SJSA1 (cell line): ENCODE measurements around the gene ZHX3. TPM values are rescaled to one million over a fixed set of nuclear protein-coding genes. Genes with fewer than 3 reads are reported as not detected.

Experiments used
- DNase-seq, 2 experiments: peaks; one replicate each; pipeline ENCODE4 v3.0.0-alpha.2; 2015 to 2020; ENCODE audit warnings: low spot score in 2 of 2, low read depth in 1 of 2
- H3K27ac ChIP-seq: fragments of 250-450 bp; sonication (Bioruptor Pico); 2 replicates; pipeline ENCODE4 v1.5.1; 2020; ENCODE audit warnings: mild to moderate bottlenecking, moderate library complexity
- H3K27me3 ChIP-seq: fragments of 250-450 bp; sonication (Bioruptor Pico); replicated peaks from 2 replicates; pipeline ENCODE4 v1.5.1; 2020; ENCODE audit warnings: mild to moderate bottlenecking, moderate library complexity
- H3K36me3 ChIP-seq: fragments of 250-450 bp; sonication (Bioruptor Pico); 2 replicates; pipeline ENCODE4 v1.5.1; 2020; ENCODE audit warnings: mild to moderate bottlenecking
- H3K4me1 ChIP-seq: fragments of 250-450 bp; sonication (Bioruptor Pico); replicated peaks from 2 replicates; pipeline ENCODE4 v1.6.1; 2021; ENCODE audit warnings: mild to moderate bottlenecking
- H3K4me3 ChIP-seq: fragments of 250-450 bp; sonication (Bioruptor Pico); 2 replicates; pipeline ENCODE4 v1.5.1; 2020; ENCODE audit warnings: mild to moderate bottlenecking
- H3K9me3 ChIP-seq: fragments of 250-450 bp; sonication (Bioruptor Pico); replicated peaks from 2 replicates; pipeline ENCODE4 v1.5.1; 2020; ENCODE audit warnings: mild to moderate bottlenecking
- total RNA-seq: library from RNA; depleted of rRNA; stranded (reverse); fragments of >200 nt; shearing (Covaris generic); gene quantifications from 2 replicates; pipeline ENCODE4 v1.2.3, GENCODE V29; 2014

The ZHX3 gene
- total RNA-seq, 1 experiment from 2014 or later, result 19.3 TPM

DNA sequence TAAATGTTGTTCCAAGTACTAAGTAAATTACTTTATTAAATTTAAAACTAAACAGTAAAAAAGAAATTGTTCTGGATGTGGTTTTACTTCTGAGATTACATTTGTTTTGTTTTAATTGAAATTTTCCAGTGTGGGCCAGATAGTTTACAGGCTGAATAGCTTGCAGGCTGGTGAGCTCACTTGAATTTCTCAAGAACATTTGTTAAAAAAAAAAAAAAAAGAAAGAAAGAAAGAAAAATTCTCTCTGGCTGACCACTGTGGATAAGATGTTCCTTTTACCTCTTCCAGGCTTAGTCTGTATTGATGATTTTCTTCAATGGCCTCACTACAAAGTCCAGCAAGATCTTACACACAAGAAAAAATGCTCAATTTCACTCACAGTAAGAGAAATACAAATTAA lies 94.8 kb downstream of the ZHX3 start:
- no peak overlapping the region for H3K27ac ChIP-seq
- H3K36me3 ChIP-seq, result no peaks in the 10 kb centered on the region
- H3K4me1 ChIP-seq, result no peaks in the 10 kb centered on the region; the same call in 1 of the 2 replicates
- H3K27me3 ChIP-seq, result no peaks in the 10 kb centered on the region
- H3K4me3 ChIP-seq, result no peak overlapping the region
- H3K9me3 ChIP-seq, result no peaks in the 10 kb centered on the region
- no peak for DNase-seq

DNA sequence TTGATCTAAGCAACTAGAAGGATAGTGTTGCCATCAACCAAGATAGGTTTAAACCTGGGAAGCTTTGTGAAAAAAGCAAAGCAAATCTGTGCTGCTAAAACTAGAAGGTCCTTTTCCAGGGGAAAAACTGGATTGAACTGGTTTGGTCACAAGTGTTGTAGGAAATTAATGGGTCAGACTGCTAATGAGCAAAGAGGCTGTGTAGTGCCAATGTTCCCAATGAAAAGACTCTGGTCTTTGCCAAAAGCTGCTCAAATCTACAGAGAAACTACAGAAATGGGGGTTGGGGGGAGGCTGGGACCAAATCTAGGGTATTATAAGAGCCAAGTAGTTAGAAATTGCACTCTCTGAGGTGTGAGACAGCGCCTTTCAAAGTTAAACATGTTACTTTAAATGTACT lies 95.2 kb downstream of the ZHX3 start:
- Histone ChIP-seq H3K4me1 (no peaks in the 10 kb centered on the region; the same call in 1 of the 2 replicates), H3K27me3 (no peaks in the 10 kb centered on the region), H3K4me3 (no peak overlapping the region), H3K9me3 (no peaks in the 10 kb centered on the region), H3K36me3 (no peaks in the 10 kb centered on the region), H3K27ac (no peak overlapping the region)
- no peak for DNase-seq

DNA sequence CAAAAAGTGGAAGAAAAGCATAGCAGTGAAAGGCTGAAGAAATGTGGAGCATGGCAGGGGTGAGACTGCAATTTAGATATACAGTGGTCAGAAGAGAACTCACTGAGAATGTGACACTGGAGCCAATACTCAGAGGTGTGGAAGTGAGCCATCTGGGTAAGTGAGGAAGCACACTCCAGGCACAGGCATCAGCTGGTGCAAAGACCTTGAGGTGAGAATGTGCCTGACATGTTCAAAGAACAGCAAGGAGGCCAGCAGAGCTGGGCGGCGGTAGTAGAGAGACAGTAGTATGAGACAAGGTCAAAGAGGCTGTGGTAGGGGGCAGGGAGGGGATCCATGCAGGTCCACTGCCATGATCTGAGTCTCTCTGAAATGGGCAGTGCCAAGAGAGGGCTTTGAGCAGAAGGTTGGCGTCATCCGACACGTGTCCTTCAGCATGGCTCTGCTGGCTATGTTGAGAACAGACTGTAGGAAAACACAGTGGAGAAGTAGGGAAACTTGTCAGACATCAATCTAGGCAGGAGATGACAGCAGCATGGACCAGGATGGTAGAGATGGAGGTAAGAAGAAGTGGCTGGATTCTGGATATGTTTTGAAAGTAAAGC lies 95.8 kb downstream of the ZHX3 start:
- no peaks in the 10 kb centered on the region for H3K36me3 ChIP-seq
- no peak for DNase-seq
- H3K4me3 ChIP-seq, result no peak overlapping the region
- no peak overlapping the region for H3K27ac ChIP-seq
- no peaks in the 10 kb centered on the region for H3K27me3 ChIP-seq
- no peaks in the 10 kb centered on the region for H3K9me3 ChIP-seq
- H3K4me1 ChIP-seq, result no peaks in the 10 kb centered on the region; the same call in 1 of the 2 replicates

DNA sequence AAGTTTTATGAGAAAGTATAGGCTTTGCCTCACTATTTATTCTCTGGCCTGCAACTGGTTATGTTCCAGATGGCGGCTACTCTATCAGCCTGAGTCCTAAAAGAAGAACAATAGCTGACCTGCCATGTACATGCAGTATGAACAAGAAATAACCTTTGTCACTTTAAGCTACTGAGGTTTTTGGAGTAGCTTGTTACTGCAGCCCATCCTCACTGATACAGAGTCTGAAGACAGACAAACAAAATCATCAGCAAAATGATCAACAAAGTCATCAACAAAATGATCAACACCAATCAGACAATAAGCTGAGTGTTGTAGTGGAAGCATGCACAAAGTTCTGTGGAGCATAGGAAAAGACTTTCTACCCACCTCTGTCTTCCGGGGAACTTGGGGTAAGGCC lies 97.7 kb downstream of the ZHX3 start:
- H3K27ac ChIP-seq, result no peak overlapping the region
- H3K9me3 ChIP-seq, result no peaks in the 10 kb centered on the region
- DNase-seq, result no peak
- H3K4me1 ChIP-seq, result no peaks in the 10 kb centered on the region; the same call in 1 of the 2 replicates
- H3K27me3 ChIP-seq, result no peaks in the 10 kb centered on the region
- no peaks in the 10 kb centered on the region for H3K36me3 ChIP-seq
- no peak overlapping the region for H3K4me3 ChIP-seq

DNA sequence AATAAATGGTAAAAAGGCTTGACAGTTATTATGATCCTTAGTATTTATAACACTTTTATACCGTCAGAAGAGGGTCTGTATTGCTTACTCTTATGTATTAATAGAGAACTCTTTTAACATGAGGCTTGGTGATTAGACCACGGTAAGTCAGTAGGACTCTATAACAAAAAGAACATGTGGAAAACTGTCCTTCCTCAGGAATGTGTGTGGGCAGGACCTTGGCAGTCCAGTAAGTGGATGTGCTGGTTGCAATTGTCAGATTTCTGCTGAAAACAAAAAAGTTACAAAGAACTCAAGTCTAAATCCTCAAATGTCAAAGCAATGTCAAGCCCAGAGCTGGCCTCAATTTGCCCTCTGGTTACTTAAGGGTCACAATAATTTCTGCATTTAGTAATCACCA lies 99.1 kb downstream of the ZHX3 start:
- H3K36me3 ChIP-seq, result no peaks in the 10 kb centered on the region
- H3K9me3 ChIP-seq, result no peaks in the 10 kb centered on the region
- no peaks in the 10 kb centered on the region; the same call in none of the 2 replicates for H3K4me1 ChIP-seq
- no peaks in the 10 kb centered on the region for H3K27me3 ChIP-seq
- DNase-seq, result no peak
- H3K27ac ChIP-seq, result no peak overlapping the region
- no peak overlapping the region for H3K4me3 ChIP-seq

DNA sequence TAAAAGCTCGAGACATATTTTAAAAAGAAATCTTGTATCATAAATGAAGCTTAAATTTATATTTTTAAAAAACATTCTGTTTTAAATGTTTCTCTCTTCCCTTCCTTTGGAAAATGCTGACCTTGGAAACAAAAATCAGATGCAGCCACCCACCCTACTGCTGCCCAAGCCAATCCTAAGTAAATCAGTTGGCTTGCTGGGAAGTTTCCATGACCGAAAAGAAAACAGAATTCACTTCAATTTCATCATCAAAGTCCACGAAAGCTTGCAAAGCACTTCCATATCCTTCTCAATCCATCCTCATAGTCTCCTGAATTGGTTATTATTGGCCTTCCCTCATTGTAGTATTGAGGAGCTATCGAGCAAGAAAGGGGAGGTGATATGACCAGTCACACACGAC lies 100.1 kb downstream of the ZHX3 start:
- H3K36me3 ChIP-seq, result no peaks in the 10 kb centered on the region
- H3K4me3 ChIP-seq, result no peak overlapping the region
- no peaks in the 10 kb centered on the region for H3K27me3 ChIP-seq
- H3K9me3 ChIP-seq, result no peaks in the 10 kb centered on the region
- H3K27ac ChIP-seq, result no peak overlapping the region
- H3K4me1 ChIP-seq, result peaks cover 7% of the 10 kb centered on the region
- DNase-seq, result no peak

DNA sequence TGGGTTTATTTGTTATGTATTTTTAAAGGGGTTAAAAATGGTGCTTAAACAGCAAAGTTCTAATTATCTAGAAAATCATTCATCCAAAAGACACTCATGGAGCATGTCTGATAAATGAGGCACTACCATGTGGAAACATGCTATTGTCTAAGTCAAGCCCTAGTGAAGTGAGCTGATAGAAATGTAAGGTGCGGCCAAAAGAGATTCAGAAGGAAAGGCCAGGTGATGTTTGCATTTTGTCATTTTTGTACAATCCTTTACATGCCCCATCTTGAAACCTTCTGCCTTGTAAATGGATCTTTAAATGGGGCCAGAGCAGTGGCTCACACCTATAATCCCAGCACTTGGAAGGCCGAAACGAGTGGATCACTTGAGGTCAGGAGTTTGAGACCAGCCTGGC lies 102.9 kb downstream of the ZHX3 start:
- H3K27ac ChIP-seq, result no peak overlapping the region
- no peaks in the 10 kb centered on the region for H3K9me3 ChIP-seq
- no peak overlapping the region for H3K4me3 ChIP-seq
- no peak for DNase-seq
- no peaks in the 10 kb centered on the region for H3K27me3 ChIP-seq
- peaks cover 7% of the 10 kb centered on the region for H3K4me1 ChIP-seq
- no peaks in the 10 kb centered on the region for H3K36me3 ChIP-seq

DNA sequence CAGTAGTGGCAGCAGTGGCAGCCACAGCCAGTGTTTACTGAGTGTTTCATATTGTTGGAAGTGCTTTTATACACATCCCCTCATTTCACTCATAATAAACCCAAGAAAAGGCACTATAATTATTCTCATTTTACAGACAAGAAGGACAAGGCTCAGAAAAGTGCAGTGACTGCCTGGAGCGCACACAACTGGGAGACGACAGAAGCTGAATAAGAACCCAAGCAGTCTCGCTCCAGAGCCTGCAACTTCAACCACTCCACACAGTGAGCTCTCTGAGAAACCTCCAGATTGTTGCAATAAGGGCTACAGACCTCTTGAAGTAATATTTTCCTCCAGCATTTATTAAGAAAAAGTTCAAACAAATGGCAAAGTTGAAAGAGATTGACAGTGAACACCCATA lies 103.3 kb downstream of the ZHX3 start:
- Histone ChIP-seq H3K4me3 (no peak overlapping the region), H3K9me3 (no peaks in the 10 kb centered on the region), H3K36me3 (no peaks in the 10 kb centered on the region), H3K27me3 (no peaks in the 10 kb centered on the region), H3K4me1 (peaks cover 7% of the 10 kb centered on the region), H3K27ac (no peak overlapping the region)
- DNase-seq, result no peak

DNA sequence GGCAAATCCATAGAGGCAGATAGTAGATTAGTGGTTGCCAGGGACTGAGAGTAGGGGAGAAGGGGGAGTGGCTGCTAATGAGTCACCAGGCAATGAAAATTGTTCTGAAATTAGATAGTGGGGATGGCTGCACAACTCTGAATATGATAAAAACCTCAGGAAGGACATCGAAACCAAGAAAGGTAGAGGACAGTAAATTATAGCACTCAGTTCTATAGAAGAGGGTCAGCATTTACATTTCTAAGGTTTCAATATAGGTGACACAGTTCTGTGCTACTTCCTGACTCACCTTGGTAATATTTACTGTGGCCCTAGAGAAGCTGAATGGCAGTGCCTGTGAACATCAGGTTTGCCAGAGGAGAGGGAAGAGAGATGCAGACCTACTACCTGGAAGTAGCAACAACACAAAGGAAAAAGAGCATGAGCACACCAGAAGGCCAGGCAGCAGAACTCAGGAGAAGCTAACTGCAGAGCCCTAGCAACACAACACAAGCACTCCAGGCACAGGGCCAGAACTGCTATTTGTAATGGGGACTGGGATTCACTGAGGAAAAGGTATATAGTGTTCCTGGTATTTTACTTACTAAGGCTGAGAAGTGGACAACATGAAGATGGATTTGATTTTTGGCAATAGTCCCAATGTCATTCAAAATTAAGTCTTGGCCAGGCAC lies 104.2 kb downstream of the ZHX3 start:
- Histone ChIP-seq H3K27me3 (no peaks in the 10 kb centered on the region), H3K9me3 (no peaks in the 10 kb centered on the region), H3K4me1 (peaks cover 7% of the 10 kb centered on the region), H3K36me3 (no peaks in the 10 kb centered on the region), H3K4me3 (no peak overlapping the region), H3K27ac (no peak overlapping the region)
- no peak for DNase-seq

DNA sequence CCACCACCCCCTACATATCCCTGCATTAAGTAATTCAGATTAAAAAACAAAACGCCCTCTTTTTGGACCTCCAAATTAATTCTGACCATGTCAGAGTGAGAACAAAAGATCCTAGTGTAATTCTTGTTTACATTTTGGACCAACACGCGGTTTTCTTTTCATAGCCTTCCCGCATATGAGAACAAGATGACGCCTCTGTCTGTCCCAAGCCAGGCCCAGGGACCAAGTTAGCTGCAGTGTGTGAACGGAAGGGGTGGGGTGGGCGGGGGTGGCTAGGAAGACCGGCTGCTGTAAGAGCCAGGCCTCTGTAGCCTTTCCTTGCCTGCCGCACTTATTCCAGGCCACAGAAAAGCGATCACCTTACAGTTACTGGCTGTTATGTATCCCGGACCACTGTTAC lies 112.2 kb downstream of the ZHX3 start:
- DNase-seq, result no peak
- Histone ChIP-seq H3K36me3 (peaks cover 30% of the 10 kb centered on the region), H3K4me1 (peaks cover 16% of the 10 kb centered on the region), H3K27me3 (no peaks in the 10 kb centered on the region), H3K9me3 (no peaks in the 10 kb centered on the region), H3K27ac (no peak overlapping the region), H3K4me3 (no peak overlapping the region)

DNA sequence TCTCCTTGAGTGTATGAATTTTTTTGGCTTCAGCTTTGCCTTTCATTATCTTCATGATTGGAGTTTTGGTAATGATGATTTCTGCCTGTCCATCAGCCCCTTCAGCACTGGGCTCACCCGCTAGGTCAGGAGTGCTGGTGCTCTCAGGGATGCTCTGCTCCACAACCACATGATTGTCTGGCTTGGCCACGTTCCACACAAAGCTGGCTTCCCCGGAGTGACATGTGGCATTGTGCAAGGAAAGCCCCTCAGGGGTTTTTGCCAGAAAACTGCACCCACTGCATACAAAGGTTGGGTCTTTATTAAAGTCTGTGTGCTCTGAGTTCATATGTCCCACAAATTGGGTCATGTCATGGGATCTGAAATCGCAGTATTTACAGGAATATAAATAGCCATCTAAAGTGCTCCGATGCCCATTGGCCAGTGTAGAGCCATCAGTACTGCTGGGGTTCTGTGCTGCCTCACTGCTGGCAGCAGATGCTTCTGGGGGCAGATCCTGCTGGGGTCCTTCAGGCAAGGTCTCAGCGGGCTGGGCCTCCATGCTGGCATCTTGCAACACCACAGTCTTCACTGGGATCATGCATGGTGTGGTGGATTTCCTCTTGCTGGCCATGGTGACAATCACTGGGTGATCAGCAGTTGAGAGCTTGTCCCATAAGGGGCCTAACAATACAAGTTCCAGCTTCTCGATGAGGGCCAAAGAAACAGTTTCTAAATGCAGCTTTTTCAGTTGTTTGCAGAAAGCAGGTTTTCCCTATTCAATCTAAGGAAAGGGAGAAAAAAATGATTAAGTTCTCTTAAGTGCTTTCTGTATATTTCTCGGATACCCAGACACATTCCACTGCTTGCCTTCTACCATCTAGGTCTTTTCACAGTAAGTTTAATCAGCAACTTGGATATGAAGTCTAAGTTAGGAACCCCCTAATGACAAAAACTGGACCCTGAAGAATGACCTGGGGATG lies 112.9 kb downstream of the ZHX3 start:
- H3K27me3 ChIP-seq, result no peaks in the 10 kb centered on the region
- no peak overlapping the region for H3K4me3 ChIP-seq
- H3K36me3 ChIP-seq, result peaks cover 34% of the 10 kb centered on the region
- peaks cover 23% of the 10 kb centered on the region for H3K4me1 ChIP-seq
- H3K9me3 ChIP-seq, result no peaks in the 10 kb centered on the region
- no peak overlapping the region for H3K27ac ChIP-seq
- no peak for DNase-seq

DNA sequence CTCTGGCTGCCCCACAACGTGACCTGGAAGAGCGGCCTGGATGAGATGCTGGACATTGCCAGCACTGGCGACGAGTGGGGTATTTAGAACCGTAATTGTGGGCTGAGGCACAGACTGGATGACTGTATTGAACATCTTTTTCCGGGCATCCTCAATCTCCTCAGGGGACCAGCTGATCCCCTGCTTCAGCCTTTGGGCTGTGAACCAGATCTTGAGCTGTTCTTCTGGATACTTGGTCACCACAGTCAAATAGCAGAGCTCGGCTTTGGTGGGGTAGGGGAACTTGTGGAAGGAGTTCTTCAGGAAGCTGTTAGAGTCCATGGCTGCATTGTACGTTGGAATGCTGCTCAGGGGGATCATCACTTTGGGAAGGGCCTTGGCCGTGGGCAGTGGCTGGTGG lies 113.9 kb downstream of the ZHX3 start:
- Histone ChIP-seq H3K36me3 (peaks cover 35% of the 10 kb centered on the region), H3K27me3 (no peaks in the 10 kb centered on the region), H3K9me3 (no peaks in the 10 kb centered on the region; the same call in 1 of the 2 replicates), H3K4me1 (peaks cover 23% of the 10 kb centered on the region), H3K27ac (no peak overlapping the region), H3K4me3 (no peak overlapping the region)
- no peak for DNase-seq

DNA sequence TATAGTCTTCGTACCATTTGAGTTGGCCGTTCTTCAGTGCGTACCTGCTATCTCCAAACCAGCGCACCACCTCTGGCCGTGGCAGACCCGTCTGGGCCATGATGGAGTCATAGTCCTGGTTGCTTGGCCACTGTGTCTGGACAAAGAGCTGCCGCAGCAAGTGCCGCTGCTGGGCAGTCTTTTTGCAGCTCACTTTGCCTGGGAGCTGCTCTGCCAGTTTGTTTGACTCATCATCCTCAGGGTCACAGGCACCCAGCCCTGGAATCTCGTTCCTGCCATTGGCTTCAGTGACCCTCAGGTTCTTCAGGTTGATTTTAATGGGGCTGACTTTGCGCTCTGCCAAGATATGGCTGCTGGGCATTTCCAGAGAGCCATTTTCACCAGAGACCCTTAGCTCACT lies 115.1 kb downstream of the ZHX3 start:
- H3K9me3 ChIP-seq, result no peaks in the 10 kb centered on the region; the same call in 1 of the 2 replicates
- H3K4me3 ChIP-seq, result no peak overlapping the region
- peaks cover 40% of the 10 kb centered on the region for H3K36me3 ChIP-seq
- H3K27ac ChIP-seq, result no peak overlapping the region
- no peak for DNase-seq
- no peaks in the 10 kb centered on the region for H3K27me3 ChIP-seq
- H3K4me1 ChIP-seq, result peaks cover 23% of the 10 kb centered on the region

DNA sequence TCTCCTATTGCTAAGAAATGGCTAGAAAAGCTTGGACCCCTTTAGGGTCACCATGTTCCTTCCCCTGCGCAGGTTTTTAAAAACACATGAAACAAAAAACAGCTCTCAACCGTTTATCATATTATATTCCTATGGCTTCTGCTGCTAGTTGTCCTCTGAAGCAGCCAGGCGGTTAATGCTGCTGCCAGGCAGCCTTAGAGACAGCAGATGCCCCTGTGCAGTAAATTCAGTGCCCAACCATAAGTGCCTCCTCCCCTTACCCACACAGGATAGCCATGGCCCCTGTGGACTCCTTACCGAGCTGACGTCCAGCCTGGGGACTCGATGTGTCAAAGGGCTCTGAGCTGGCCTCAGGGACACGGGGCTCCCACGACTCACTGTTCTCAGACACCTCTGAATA lies 115.8 kb downstream of the ZHX3 start:
- H3K4me1 ChIP-seq, result peaks cover 23% of the 10 kb centered on the region
- no peak overlapping the region for H3K4me3 ChIP-seq
- H3K27ac ChIP-seq, result peak overlapping the region; percentile 50
- H3K36me3 ChIP-seq, result peaks cover 40% of the 10 kb centered on the region
- no peak for DNase-seq
- no peaks in the 10 kb centered on the region; the same call in 1 of the 2 replicates for H3K9me3 ChIP-seq
- H3K27me3 ChIP-seq, result no peaks in the 10 kb centered on the region
